Subcutaneous adipose tissue (tissue), 4 donors: Measurements from ENCODE around the gene OXLD1. TPM values are rescaled to one million over a fixed set of nuclear protein-coding genes. Genes with fewer than 3 reads are reported as not detected.

Experiments
- CTCF ChIP-seq: fragments of 450-650 bp; IDR thresholded peaks from one replicate; pipeline ENCODE4 v1.5.1; 2016; ENCODE audit warnings: low read depth, mild to moderate bottlenecking, control low read depth, antibody characterized with exemption, moderate library complexity
- total RNA-seq, 4 donors: library from RNA; depleted of rRNA; stranded (reverse); fragments of >200 nt; gene quantifications; one replicate each; pipeline ENCODE4 v1.1.0, GENCODE V29; 2016

OXLD1 gene
- total RNA-seq, 4 donors from 2014 or later: 12.4 to 47.3 (median 34.1) TPM

DNA sequence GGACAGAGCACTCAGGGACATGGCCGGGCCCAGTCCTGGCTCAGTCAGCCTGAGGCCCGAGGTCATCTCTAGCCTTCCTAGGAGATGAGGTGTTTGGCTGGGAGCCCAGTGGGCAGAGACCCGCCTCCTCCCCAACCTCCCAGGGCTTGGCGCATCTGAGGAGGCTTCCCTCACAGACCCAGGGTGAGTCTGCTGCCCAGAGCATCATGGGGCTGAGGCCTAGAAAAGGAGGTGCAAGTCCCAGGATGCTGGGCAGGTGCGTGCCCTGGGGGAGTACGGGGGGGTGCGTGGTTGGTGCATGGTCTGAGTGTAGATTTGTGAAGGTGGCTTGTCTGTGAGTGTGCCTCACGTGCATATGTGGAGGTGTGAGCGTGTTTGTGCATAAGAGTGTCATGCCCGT, 14.7 kb downstream of the OXLD1 start:
- TF ChIP-seq CTCF: no peak

DNA sequence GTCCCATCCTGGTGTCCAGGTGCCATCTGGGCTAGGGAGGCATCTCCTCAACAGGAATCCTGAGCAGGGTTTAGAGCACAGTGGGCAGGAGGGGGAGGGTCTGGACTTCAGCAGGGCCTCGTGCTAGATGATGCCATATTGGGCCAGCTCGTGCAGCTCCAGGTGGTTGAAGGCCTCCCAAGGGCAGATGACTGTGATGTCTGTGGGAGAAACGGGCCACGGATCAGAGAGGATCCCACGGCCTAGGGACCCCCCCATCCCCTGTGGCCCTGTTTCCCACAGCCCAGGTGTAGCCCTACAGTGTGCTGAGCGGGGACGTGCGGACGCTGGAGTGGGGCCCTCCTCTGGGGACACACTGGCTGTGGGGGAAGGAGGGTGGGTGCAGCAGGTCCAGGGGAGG, 15.5 kb downstream of the OXLD1 start:
- TF ChIP-seq CTCF: no peak

- TF ChIP-seq CTCF: no peak
These were observed 17.7 kb downstream of the OXLD1 start for GRCh38 chr17:81648707-81649085.

GRCh38 chr17:81648013-81648706, 18.2 kb downstream of the OXLD1 start:
- no peak for TF ChIP-seq CTCF

GRCh38 chr17:81647640-81648012, 18.8 kb downstream of the OXLD1 start:
- no peak for TF ChIP-seq CTCF

GRCh38 chr17:81646869-81647600, 19.4 kb downstream of the OXLD1 start:
- TF ChIP-seq CTCF: no peak

- no peak for TF ChIP-seq CTCF
These were observed 21.1 kb downstream of the OXLD1 start for GRCh38 chr17:81644976-81645952.
